Tibial nerve (tissue), 4 donors: ENCODE data around the gene ERBB4.

Experiments
- CTCF ChIP-seq, 5 experiments: fragments of 200-600 bp in 3 of 5; fragments of 450-650 bp in 2 of 5; sonication (generic) in 3 of 5; IDR thresholded peaks; one replicate each; pipeline ENCODE4 v1.5.1; 2016 to 2019; ENCODE audit warnings: antibody characterized with exemption in 5 of 5, mild to moderate bottlenecking in 3 of 5, moderate library complexity in 2 of 5
- EP300 ChIP-seq, 2 donors: sonication (generic); formaldehyde crosslinking; IDR thresholded peaks; one replicate each; pipeline ENCODE4 v1.6.1; 2017; ENCODE audit warnings: antibody characterized with exemption in 2 of 2, mild to moderate bottlenecking in 1 of 2
- POLR2A ChIP-seq, 2 donors: fragments of 450-650 bp; IDR thresholded peaks; one replicate each; pipeline ENCODE4 v1.6.1; 2017; ENCODE audit warnings: antibody characterized with exemption in 2 of 2, mild to moderate bottlenecking in 2 of 2, moderate library complexity in 2 of 2

- TF ChIP-seq POLR2A (IDR thresholded peaks at IDR 0.05), result no peak
- no peak for TF ChIP-seq CTCF (IDR thresholded peaks at IDR 0.05)
- TF ChIP-seq EP300 (IDR thresholded peaks at IDR 0.05), result no peak
Measured at GRCh38 chr2:211957799-211958198, 580.8 kb downstream of the ERBB4 start.
